MM.1S (cell line): Measurements from ENCODE around the gene SPAST.

Source experiments
- DNase-seq: peaks from one replicate; pipeline ENCODE4 v3.0.0-alpha.2; 2015
- H2AFZ ChIP-seq: fragments of 300-600 bp; sonication (generic); 2 replicates; pipeline ENCODE4 v1.6.0; 2016; ENCODE audit warnings: antibody characterized with exemption, low read length
- H3F3A ChIP-seq: fragments of 300-600 bp; sonication (generic); 2 replicates; pipeline ENCODE4 v1.6.1; 2016; ENCODE audit warnings: mild to moderate bottlenecking, antibody characterized with exemption, low read length, moderate library complexity, mixed read lengths; ENCODE audit not compliant: insufficient read depth
- H3K27ac ChIP-seq: fragments of 300-600 bp; sonication (generic); 2 replicates; pipeline ENCODE4 v1.5.1; 2016; ENCODE audit warnings: mild to moderate bottlenecking, low read length
- H3K27me3 ChIP-seq: fragments of 300-600 bp; sonication (generic); replicated peaks from 2 replicates; pipeline ENCODE4 v1.6.0; 2016; ENCODE audit warnings: low read length; ENCODE audit not compliant: insufficient read depth
- H3K36me3 ChIP-seq: fragments of 300-600 bp; sonication (generic); replicated peaks from 2 replicates; pipeline ENCODE4 v1.6.1; 2016; ENCODE audit warnings: mild to moderate bottlenecking, low read length, mixed read lengths; ENCODE audit not compliant: insufficient read depth
- H3K4me1 ChIP-seq: fragments of 300-600 bp; sonication (generic); 2 replicates; pipeline ENCODE4 v1.6.1; 2016; ENCODE audit warnings: low read length, mixed read lengths
- H3K4me2 ChIP-seq: fragments of 300-600 bp; sonication (generic); 2 replicates; pipeline ENCODE4 v1.6.0; 2016; ENCODE audit warnings: low read depth, low read length
- H3K4me3 ChIP-seq: fragments of 300-600 bp; sonication (generic); 2 replicates; pipeline ENCODE4 v1.5.1; 2016; ENCODE audit warnings: low read length, mixed read lengths
- H3K79me2 ChIP-seq: fragments of 300-600 bp; sonication (generic); 2 replicates; pipeline ENCODE4 v1.6.1; 2016; ENCODE audit warnings: mixed run types, low read length, mixed read lengths
- H3K9ac ChIP-seq: fragments of 300-600 bp; sonication (generic); 2 replicates; pipeline ENCODE4 v1.6.1; 2016; ENCODE audit warnings: low read length, mixed read lengths
- H3K9me2 ChIP-seq: fragments of 300-600 bp; sonication (generic); replicated peaks from 2 replicates; pipeline ENCODE4 v1.6.1; 2016; ENCODE audit warnings: mild to moderate bottlenecking, low read length, mixed read lengths; ENCODE audit not compliant: insufficient read depth
- H3K9me3 ChIP-seq: fragments of 300-600 bp; sonication (generic); replicated peaks from 2 replicates; pipeline ENCODE4 v1.6.1; 2016; ENCODE audit warnings: mild to moderate bottlenecking, low read length, mixed read lengths; ENCODE audit not compliant: insufficient read depth
- H4K20me1 ChIP-seq: fragments of 300-600 bp; sonication (generic); 2 replicates; pipeline ENCODE4 v1.6.1; 2016; ENCODE audit warnings: mild to moderate bottlenecking, low read length, moderate library complexity, mixed read lengths; ENCODE audit not compliant: insufficient read depth
- EZH2 ChIP-seq: fragments of 300-600 bp; sonication (generic); optimal IDR thresholded peaks from 2 replicates; pipeline ENCODE3; 2017; ENCODE audit warnings: low read depth, mild to moderate bottlenecking, antibody characterized with exemption, low read length, mixed read lengths
- EZH2phosphoT487 ChIP-seq: fragments of 300-600 bp; sonication (generic); IDR thresholded peaks from 2 replicates; pipeline ENCODE4 v1.6.1; 2018; ENCODE audit warnings: antibody characterized with exemption, low read length
- TF ChIP-seq, protein P1 (sequence below): fragments of 300-600 bp; sonication (generic); IDR thresholded peaks from 2 replicates; pipeline ENCODE4 v1.5.1; 2016; ENCODE audit warnings: antibody characterized with exemption, low read length, mixed read lengths

The SPAST gene

DNA sequence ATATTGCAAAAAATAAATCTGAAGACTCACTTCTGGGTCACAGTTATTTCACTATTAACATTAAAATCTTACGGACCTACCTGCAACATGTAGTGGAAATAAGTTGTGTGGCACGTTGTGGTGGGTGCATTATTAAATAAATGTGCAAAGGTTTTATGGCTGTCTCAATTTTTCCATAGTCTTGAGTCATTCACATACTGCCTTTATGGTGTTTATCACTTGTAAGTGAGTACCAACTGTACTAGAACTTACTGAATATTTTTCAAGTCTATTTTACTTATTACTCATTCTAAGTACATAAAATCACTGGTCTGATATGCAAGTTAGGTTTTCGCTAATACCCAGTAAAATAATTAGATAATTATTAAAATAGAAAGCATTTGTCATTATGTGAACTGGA is 54.7 kb downstream of the SPAST start:
- H3K4me2 ChIP-seq, result no peak overlapping the region
- no peak overlapping the region for H3K27ac ChIP-seq
- no peaks in the 10 kb centered on the region for H3K27me3 ChIP-seq
- H3K9me3 ChIP-seq, result no peaks in the 10 kb centered on the region
- no peaks in the 10 kb centered on the region for H3K36me3 ChIP-seq
- H3K9ac ChIP-seq, result no peak overlapping the region
- DNase-seq, result no peak
- no peak overlapping the region for H3K4me3 ChIP-seq
- no peaks in the 10 kb centered on the region for H3F3A ChIP-seq
- TF ChIP-seq EZH2phosphoT487 (no peak), EZH2 (no peak)
- TF ChIP-seq, protein P1, sequence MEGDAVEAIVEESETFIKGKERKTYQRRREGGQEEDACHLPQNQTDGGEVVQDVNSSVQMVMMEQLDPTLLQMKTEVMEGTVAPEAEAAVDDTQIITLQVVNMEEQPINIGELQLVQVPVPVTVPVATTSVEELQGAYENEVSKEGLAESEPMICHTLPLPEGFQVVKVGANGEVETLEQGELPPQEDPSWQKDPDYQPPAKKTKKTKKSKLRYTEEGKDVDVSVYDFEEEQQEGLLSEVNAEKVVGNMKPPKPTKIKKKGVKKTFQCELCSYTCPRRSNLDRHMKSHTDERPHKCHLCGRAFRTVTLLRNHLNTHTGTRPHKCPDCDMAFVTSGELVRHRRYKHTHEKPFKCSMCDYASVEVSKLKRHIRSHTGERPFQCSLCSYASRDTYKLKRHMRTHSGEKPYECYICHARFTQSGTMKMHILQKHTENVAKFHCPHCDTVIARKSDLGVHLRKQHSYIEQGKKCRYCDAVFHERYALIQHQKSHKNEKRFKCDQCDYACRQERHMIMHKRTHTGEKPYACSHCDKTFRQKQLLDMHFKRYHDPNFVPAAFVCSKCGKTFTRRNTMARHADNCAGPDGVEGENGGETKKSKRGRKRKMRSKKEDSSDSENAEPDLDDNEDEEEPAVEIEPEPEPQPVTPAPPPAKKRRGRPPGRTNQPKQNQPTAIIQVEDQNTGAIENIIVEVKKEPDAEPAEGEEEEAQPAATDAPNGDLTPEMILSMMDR, result no peak
- no peak overlapping the region for H2AFZ ChIP-seq
- no peaks in the 10 kb centered on the region for H3K9me2 ChIP-seq
- H4K20me1 ChIP-seq, result no peaks in the 10 kb centered on the region
- H3K79me2 ChIP-seq, result no peaks in the 10 kb centered on the region
- no peaks in the 10 kb centered on the region for H3K4me1 ChIP-seq

DNA sequence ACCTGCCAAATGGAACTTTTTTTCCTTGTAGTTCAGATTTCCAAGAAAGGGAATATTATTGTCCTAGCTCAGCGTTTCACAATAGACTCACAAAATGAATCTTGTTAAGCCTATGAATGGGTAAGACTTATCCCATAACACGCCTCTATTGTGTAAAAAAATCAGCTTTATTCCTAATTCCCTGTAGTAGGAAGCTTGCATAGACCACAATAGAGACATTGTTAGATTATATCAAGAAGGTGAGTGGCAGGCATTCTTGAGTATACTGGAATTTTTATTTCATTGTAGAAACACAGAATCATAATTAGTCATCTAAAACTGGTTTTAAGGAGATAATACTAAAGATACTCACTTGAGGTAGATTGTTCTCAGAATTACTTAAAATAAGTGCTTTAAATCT is 55.8 kb downstream of the SPAST start:
- Histone ChIP-seq H3K79me2 (no peaks in the 10 kb centered on the region), H2AFZ (no peak overlapping the region), H3K27me3 (no peaks in the 10 kb centered on the region), H3K9me3 (no peaks in the 10 kb centered on the region), H3F3A (no peaks in the 10 kb centered on the region), H3K36me3 (no peaks in the 10 kb centered on the region), H3K27ac (no peak overlapping the region), H3K9ac (no peak overlapping the region), H3K4me1 (no peaks in the 10 kb centered on the region), H3K4me3 (no peak overlapping the region), H3K9me2 (no peaks in the 10 kb centered on the region), H3K4me2 (no peak overlapping the region), H4K20me1 (no peaks in the 10 kb centered on the region)
- no peak for DNase-seq
- TF ChIP-seq EZH2 (no peak), EZH2phosphoT487 (no peak)
- TF ChIP-seq, protein P1, result no peak

DNA sequence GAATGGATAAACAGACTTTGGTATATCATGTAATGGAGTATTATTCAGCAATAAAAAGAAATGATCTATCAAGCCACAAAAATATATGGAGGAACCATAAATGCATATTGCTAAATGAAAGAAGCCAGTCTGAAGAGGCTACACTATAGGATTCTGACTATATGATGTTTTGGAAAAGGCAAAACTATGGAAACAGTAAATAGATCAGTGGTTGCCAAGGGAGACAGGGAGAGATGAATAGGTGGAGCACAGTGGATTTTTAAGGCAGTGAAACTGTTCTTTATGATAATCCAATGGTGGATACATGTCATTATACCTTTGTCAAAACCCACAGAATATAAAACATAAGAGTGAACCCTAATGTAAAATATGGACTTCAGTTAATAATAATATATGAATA is 61.3 kb downstream of the SPAST start:
- Histone ChIP-seq H3K4me3 (no peak overlapping the region), H3K9me2 (no peaks in the 10 kb centered on the region), H2AFZ (no peak overlapping the region), H3K4me2 (no peak overlapping the region), H3K4me1 (no peaks in the 10 kb centered on the region), H3F3A (no peaks in the 10 kb centered on the region), H3K27me3 (no peaks in the 10 kb centered on the region), H4K20me1 (no peaks in the 10 kb centered on the region), H3K36me3 (no peaks in the 10 kb centered on the region), H3K79me2 (no peaks in the 10 kb centered on the region), H3K27ac (no peak overlapping the region), H3K9me3 (no peaks in the 10 kb centered on the region), H3K9ac (no peak overlapping the region)
- DNase-seq, result no peak
- TF ChIP-seq, protein P1, result no peak
- no peak for TF ChIP-seq EZH2phosphoT487
- TF ChIP-seq EZH2, result no peak
